NCI-H2227 treated with DMSO at 0.1 percent for 48 hours (cell line): ENCODE results near the gene COPRS.
"Not testable (repeated sequence)": the region's sequence is repeated elsewhere in the genome, so short reads cannot be mapped to it uniquely, and the experiment has no call there.

ENCODE experiments used
- DNase-seq: peaks from one replicate; lab custom pipeline; 2025; lab: John Stamatoyannopoulos, UW

The COPRS gene

DNA sequence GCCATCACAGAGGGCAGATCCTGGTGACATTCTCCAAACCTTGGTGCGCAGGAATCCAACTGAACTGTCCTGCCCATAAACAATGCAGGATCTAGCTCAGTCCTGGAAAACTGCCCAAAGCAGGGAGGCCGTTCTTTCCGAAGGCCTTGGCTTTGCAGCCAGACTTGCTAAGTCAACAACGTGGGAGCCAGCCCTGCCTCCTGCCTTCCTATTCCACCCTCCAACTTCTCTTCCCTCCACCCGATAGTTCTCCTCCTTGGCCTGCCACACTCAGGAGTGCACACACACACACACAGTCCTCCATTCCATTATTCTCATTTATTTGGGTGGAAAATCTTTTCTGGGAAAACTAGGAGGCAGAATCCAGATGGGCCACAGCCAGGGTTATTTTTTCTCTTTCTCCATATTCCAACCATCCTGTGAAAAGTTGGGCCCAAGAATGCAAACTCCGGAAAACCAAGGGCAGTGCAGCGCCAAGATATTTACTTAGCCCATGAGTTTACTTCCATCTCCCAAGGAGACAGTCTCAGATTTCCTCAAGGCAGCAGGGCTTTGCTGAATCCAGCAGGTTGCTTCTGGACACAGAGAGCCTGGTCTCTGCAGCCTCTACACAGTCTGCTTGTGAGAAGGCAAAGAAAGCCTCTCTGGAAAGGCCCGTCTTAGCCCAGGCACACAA, 15.8 kb downstream of the COPRS start:
- DNase-seq: no peak

DNA sequence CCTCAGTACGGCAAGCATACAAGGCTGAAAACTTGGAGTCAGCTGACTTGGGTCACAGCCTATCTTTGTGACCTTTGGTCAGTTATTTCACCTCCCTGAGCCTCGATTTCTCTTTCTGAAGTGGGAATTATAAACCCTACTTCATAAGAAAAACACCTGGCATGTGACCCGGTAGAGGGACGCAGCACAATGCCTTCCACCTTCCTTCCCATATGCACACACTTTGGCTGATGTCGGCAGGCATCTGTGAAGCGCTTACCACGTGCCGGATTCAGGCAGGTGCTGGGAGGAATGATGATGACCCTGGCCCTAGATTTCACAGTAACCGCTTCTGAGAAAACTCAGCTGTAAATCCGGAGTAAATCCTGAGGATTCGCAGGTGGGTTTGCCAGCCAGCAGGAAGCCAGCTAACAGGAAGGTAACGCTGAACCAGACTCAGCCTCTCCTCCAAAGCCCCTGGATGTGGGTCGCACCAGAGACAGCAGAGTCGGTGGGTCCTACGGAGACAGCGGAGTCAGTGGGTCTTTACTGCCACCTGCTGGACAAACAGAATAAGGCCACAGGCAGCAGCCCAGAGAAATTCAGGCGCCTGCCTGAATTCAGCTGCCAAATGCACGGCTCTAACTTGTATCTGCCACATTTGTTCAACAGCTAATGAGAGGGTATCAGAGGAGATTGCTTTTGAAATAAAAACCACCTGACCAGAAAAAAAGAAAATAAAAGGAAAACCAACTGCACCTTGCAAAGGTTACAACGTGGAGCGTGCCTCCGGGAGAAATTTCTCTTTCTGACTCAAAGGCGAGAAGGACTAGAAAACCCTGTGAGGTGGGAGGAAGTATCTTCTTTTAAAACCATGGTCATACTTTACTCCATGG, 16.6 kb downstream of the COPRS start:
- DNase-seq: peak; percentile 58

DNA sequence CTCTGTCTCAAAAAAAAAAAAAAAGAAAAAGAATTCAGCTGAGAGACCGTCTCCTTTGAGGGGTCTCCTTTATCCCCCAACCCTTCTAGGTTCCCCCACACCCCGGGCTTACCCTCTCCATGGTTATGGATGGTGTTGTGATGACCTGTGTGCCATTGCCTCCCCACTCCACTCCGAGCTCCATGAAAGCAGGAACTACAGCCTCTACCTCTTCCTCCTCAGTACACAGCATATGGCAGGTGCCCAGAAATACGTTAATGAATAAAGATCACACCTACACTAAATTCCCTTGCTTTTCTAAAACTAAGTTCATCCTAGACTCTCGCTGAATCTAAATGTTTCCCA, 17.2 kb downstream of the COPRS start:
- no peak for DNase-seq

DNA sequence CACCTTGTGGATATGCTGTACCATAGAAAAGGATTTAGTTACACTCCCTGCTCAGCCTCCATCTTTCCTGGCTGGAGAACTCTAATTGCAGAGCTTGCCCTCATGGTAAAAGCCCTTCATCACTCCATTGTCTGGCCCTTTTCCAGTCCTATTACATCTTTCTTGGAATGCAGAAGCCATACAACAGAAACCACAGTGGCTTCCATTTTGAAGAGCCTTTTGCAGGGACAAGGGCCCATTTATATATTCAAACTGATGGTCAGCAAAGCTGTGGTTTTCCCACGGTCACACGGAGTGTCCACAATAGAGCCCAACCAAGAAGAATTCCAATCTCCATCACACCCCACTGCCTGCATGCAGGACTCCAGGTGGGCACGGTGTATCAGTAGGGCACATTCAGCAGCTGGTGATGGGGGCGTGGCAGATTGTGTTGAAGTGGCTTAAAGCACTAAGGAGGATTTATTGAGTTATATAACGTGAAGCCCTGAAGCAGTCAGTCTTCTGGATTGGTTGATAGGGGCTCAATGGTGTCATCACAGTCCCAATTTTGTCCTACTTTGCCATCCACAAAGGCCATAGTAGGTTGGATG, 20.3 kb downstream of the COPRS start:
- no peak for DNase-seq

DNA sequence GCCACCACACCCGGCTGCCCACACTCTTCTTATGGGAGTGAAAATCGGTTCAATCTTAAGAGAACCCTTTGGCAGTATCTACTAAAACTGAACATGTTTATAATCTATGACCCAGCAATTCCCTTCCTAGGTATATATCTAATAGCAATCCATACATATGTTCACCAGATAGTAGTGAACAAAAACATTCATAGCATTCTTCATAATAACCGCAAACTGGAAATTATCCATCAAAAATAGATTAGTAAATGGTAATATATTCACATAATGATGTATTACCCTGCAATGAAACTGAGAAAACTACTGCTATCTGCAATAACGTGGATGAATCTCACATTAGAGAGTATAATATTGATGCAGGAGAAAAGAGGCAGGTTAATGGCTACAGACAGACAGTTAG, 23.1 kb downstream of the COPRS start:
- DNase-seq: no peak

DNA sequence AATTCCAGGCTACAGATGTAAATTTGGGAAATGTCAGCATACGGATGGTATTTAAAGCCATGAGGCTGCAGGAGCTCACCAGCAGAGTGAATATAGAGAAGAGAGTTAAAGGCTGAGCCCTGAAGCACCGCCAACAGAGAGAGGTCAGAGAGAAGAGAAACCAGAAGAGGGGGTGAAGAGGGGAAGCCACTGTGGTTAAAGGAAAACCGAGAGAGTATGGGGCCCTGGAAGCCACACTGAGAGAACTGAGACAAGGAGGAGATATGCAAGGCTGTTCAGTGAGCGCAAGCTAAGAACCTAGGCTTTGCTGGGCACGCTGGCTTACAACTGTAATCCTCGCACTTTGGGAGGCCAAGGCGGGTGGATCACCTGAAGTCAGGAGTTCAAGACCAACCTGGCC, 24.6 kb downstream of the COPRS start:
- no peak for DNase-seq

DNA sequence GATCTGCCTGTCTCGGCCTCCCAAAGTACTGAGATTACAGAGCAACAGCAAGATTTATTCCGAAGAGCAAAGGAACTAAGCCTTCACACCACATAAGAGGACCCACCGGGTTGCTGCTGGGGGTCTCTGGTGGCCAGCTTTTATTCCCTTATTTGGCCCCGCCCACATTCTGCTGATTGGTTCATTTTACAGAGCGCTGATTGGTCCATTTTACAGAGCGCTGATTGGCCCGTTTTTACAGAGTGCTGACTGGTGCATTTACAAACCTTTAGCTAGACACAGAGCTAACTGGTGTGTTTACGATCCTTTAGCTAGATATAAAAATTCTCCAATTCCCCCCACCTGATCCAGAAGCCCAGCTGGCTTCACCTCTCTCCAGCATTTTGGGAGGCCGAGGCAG, 26.3 kb downstream of the COPRS start:
- DNase-seq: no peak

DNA sequence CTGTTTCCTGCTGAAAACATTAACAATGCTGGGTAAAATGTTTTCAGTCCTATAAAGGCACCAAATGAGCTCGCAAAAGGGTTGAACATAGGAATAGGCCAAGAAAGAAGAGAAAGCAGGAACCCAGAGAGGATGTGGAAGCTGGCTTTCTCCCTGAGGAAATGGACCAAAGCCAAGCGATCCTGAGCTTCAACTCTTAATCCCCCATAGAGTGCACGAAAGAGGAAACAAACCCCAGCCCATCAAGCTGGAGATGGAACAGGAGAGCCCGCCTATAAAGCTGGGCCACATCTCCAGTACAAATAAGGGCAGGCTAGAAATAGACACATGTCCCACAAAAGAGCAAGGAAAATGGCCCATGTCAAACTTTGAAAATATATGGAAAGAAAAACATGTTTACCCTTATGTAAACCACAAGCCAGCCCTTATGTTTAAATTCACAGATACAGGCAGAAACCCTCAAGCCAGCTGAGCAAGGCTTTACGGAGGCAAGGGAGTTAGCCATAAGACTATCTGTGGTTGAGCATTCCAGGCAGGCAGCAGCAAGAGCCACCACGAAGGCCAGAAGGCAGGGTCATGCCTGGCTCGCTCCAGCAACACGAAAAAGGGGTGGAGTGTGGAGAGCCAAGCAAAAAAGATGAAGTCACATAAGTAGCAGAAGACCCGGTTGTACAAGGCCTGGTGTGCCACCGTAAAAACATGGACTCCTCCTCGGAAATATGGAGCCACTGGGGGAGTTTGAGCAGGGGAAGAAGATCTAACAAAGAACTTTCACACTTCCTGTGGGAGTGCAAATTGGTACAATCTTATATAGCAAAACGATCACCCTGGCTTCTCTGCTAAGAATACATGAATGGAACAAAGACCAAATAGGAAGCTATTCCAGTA, 27.8 kb downstream of the COPRS start:
- DNase-seq: no peak

DNA sequence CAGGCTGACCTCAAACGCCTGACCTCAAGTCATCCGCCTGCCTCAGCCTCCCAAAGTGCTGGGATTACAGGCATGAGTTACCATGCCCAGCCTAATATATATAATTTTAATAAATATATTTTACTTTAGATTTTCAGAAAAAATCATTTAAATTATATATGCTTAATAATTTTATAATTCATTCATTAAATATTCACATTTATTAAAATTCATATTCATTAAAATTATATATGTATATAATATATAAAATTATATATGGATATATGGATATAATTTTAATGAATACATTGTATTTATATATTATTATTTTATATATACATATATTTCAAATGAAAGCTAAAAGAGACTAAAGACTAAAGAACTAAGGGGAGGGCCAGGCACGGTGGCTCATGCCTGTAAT, 29.4 kb downstream of the COPRS start:
- no peak for DNase-seq

DNA sequence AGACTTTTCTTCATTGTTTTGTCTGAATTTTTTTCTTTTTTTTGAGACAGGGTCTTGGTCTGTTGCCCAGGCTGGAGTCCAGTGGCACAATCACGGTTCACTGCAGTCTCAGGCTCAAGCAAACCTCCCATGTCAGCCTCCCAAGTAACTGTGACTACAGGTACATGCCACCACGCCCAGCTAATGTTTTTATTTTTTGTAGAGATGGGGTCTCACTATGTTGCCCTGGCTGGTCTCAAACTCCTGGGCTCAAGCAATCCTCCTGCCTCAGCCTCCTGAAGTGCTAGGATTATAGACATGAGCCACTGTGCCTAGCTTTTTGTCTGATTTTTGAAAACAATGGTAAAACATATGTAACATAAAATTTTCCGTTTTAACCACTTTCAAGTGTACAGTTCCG, 30.1 kb downstream of the COPRS start:
- not testable (repeated sequence) for DNase-seq

DNA sequence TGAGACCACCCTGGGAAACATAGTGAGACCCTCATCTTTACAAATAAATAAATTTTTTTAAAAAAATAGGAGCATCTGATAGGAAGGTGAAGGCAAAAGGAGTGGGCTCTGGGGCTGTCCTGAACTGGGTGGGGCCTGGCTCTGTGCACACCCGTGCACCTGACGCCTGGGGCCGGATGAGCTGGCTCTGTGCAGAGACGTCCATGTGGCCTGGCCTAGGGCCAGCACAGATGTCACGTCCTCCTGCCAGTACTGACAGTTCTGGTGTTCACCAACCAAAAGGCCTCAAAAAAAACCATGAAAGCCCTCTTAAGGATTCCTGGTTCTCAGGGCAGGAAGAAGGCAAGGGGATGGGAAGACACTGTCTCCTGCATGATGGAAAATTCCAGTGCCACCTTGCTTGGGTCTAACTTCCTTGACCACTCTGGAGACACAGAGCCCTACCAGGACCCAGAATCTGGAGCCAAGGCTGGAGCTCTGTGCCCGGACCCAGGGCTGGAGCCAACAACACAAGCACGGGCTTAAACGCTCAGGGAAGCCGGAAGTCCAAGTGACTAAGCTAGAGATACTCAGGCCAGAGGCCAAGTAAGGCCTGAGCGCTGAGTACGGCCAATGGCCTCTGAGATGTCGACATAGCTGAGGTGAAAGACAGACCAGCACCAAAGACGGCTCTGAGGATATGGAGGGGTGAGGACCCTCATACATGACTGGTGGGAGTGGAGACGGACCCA, 32.9 kb downstream of the COPRS start:
- no peak for DNase-seq

DNA sequence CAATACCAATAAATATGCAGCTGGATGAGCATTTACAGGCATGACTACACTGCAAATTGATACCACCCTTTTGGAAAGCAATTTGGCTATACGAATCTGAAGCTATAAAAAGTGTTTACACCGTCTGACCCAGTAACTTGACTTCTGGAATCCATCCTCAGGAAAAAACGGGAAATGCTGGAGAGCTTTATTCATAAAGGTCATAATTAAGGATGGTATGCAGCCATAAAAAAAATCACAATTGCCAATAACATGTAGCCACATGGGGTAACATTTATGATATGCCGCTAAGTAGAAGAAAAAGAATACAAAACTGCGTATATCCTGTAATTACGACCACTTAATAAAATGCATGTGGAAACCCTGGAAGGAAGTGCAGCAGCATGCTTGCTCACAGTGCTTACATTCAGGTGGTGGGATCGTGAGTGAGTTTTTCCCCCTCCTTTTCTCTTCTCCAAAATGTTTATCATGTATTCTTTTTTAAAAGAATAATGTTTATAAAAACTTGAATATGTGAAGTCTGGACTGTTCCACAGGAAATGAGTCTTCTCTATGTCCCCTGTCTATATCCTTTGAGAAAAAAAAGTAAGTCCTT, 34.2 kb downstream of the COPRS start:
- peak; percentile 31 for DNase-seq

DNA sequence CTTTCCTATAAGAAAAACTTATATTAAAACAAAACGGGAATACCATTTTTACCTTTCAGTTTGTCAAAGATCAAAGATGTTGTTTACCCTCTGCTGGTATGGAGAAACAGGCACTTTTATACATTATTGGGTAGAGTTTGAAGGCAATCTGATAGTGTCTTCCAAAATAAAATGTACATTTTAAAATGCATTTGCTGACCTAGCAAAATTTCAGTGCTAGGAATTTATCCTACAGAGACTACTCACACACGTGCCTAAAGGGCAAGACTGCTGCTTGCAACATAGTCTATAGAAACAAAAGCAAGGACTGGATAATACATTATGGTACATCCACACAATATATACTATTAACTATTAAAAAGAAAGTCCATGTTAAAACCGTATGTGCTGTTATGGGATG, 36.0 kb downstream of the COPRS start:
- DNase-seq: no peak

DNA sequence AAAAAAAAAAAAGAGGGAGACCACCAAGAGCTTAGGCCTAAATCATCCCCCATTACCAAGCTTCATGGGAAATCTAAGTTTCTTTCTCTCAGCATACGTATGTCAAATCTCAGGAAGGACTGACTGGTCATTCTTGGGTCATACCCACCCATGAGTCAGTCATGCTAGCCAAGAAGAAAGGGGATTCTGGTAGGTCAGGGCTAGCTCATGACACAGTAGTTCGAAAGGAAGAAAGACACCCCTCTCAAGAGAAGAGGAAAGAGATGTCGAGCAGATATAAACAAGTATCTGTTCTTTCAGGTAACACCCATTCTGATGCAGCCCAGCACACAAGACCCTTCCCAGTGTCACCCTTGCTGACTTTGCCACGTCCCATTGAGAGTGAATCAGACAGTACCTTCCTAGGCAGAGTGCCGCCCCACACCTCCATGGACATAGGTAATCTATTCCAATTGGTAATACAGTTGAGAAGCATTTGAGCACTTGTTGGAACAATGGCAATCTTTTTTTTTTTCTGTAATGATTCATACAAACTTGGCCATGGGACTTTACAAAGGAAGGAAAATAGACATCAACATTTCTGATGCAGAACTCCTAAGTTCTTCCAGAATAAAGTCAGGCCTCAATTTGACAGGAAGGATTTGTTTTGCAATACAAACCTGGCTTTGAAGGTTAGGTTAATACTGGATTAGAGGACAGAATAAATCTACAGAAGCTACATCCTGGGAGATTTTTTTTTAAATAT, 38.2 kb downstream of the COPRS start:
- DNase-seq: no peak

DNA sequence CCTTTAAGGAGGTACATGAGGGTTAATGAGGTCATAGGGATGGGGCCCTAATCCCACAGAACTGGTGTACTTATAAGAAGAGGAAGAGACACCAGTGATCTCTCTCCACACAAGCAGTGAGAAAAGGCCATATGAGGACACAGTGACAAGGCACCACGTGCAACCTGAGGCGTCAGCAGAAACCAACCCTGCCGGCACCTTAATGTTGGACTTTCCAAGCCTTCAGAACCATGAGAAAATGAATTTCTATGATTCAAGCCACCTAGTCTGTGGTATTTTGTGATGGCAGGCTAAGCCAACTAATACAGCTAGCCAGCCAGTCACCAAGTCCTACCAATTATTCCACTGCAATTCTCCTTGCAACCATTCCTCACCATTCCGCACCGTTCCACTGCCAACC, 39.5 kb downstream of the COPRS start:
- no peak for DNase-seq

DNA sequence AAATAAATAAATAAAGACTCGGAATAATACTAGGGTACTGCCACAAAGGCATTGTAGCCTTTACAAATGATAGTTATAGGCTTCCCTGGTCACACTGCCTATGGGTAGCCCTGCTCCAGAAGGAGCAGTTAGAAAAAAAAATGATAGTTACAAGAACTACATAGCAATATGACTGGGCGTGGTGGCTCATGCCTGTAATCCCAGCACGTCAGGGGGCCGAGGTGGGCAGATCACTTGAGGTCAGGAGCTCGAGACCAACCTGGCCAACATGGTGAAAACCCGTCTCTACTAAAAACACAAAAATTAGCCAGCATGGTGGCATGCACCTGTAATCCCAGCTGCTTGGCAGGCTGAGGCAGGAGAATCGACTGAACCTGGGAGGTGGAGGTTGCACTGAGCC, 40.2 kb downstream of the COPRS start:
- not testable (repeated sequence) for DNase-seq

DNA sequence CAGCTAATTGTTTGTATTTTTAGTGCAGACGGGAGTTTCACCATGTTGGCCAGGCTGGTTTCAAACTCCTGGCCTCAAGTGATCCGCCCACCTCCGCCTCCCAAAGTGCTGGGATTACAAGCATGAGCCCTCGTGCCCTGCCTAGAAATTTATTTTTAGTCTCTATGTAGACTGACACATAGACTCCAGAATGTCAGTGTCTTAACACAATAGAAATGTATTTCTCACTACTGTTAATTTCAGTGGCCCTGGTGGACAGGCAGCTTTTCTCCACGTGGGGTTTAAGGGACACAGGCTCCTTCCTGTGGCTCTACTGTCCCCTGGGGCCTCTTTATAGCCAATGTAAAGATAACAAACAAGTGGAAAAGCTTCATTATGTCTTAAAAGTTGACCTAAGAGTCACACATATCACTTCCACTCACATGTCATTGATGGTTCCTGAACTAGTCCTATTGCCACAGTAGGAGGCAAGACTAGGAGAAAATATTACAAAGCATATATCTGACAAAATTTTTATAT, 43.8 kb downstream of the COPRS start:
- no peak for DNase-seq

DNA sequence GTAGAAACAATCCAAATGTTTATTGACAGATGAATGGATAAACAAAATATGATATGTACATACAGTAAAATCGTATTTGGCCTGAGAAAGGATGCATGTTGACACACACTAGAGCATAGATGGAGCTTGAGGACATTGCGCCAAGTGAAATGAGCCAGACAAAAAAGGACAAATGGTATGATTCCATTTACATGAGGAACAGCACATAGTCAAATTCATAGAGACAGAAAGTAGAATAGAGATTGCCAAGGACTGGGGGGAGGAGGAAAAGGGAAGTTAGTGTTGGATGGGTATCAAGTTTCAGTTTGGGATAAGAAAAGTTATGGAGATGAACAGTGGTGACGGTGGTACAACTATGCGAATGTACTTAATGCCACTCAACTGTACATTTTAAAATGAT, 47.9 kb downstream of the COPRS start:
- no peak for DNase-seq

DNA sequence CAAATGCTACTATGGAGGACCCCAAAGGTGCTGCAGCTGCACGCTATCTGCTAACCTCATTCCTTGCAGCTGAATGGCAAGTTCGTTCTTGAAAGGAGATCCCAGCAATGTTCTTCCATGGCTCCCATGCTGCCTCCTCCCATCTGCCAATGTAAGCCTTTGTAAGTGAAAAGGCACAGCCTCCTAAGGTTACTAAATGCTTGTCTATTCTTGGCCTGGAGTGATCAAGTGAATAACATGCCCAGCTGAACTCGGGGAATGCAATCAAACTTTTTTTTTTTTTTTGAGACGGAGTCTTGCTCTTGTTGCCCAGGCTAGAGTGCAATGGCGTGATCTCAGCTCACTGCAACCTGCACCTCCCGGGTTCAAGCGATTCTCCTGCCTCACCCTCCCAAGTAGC, 49.2 kb downstream of the COPRS start:
- DNase-seq: not testable (repeated sequence)

DNA sequence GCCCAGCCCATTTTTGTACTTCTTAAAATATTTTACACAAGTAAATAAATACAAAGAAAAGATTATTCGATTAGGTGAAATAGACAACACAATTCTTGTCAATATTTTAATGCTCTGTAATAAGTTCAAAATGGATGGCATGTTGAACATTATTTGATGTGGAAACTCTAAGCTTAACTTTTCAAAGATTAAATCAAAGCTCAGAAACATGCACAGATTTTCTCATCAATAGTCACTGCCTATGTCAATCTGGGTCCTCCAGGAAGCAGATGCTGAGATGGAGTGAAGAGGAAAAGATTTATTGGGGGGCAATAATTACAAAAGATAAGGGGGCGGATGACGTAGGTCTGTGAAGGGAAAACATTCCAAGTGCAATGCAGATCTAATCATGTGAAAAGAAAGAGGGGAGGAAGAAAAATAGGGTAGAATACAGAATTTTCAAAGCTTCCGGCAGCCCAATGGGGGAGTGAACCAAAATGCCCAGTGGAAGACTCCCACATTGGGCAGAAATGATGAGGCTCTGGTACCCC, 50.5 kb downstream of the COPRS start:
- DNase-seq: no peak
